ENCODE measurements around the gene F2R. TPM values are rescaled to one million over a fixed set of nuclear protein-coding genes. Genes with fewer than 3 reads are reported as not detected.

F2R gene
- total and polyA plus RNA-seq, 2 of the 13 experiments (the other 11 are each of a cell fraction or from before 2014, with no cell fraction given): 8.3 to 12.3 TPM

DNA sequence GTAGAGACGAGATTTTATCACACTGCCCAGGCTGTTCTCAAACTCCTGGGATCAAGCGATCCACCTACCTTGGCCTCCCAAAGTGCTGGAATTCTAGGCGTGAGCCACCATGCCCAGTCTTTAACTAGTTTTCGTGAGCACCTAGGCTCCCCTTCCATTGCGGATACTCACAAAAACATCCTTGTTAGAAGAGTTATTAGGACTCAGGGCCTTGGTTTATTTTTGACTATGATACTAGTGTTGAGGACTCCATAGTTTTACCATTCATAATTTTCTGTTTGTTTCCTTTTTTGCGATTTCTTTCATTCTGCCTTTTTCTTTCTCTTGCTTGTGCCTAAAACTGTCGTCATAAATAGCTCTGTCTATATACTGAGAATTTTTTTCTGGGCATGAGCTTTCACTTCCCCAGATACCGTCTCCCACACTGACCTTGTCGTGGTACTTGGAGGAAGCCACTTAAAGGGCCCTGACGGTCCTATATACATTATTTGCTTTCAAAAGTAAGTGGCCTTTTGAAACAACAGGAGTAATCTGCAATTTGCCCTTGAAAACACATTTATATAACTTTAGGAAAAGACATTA is 5.2 kb downstream of the F2R start:
- Histone ChIP-seq H3K36me3 (replicated peaks in 1 of 2; ENCODE audit: control insufficient read depth in 1 of 2, insufficient read depth in 2 of 2, low read length in 2 of 2) (no peaks in the 10 kb centered on the region), H3K79me2 (ENCODE audit: insufficient read depth, low read length) (no peaks in the 10 kb centered on the region), H3K9ac (ENCODE audit: insufficient read depth, low read depth, low read length) (no peak overlapping the region), H3K27ac (ENCODE audit: extremely low read length, insufficient read depth, low read length) (no peak overlapping the region), H3K27me3 (ENCODE audit: control insufficient read depth in 1 of 2, insufficient read depth in 2 of 2, low read length in 2 of 2) (no peaks in the 10 kb centered on the region), H2AFZ (ENCODE audit: low read length) (no peak overlapping the region), H3K9me3 (ENCODE audit: low read length) (no peaks in the 10 kb centered on the region), H4K20me1 (ENCODE audit: insufficient read depth, low read length) (no peaks in the 10 kb centered on the region), H3K4me2 (ENCODE audit: low read depth, low read length) (no peak overlapping the region), H3K4me1 (ENCODE audit: insufficient read depth, low read length) (peaks cover 33% of the 10 kb centered on the region), H3K4me3 (replicated peaks in 1 of 3; ENCODE audit: insufficient read depth in 1 of 3, low read depth in 2 of 3, low read length in 3 of 3) (no peak overlapping the region)
- in situ Hi-C loops (cut with HindIII; ENCODE audit: extremely low pct_ligation_motif_present, low pct_unique_long_range_greater_than_20kb) (no loop called here), intact Hi-C loops (cut with micrococcal nuclease; ENCODE audit: unreplicated experiment) (no loop called here)
- BruUV-seq (replicated peaks): no TSS peak
- WGBS (ENCODE audit: low lambda C conversion rate): 84% methylated on average over 10 of the region's 10 CpGs
- CTCF ChIA-PET (ENCODE audit: low intra/inter-chr PET ratio, low total read pairs): no interaction called here
- FAIRE-seq: no peak
- TF ChIP-seq SP2 (CRISPR knock-in tag; IDR thresholded peaks at IDR 0.05) (no peak), ZNF432 (CRISPR knock-in tag; IDR thresholded peaks at IDR 0.05; ENCODE audit: borderline replicate concordance) (no peak), KLF15 (CRISPR knock-in tag; IDR thresholded peaks at IDR 0.05; ENCODE audit: borderline replicate concordance) (no peak), NCOR1 (IDR thresholded peaks at IDR 0.05; ENCODE audit: borderline replicate concordance, low read length) (no peak), ZNF317 (CRISPR knock-in tag; IDR thresholded peaks at IDR 0.05) (no peak), ZNF747 (CRISPR knock-in tag; IDR thresholded peaks at IDR 0.05; ENCODE audit: borderline replicate concordance) (no peak), ZFP41 (CRISPR knock-in tag; IDR thresholded peaks at IDR 0.05; ENCODE audit: borderline replicate concordance) (no peak)
- TF ChIP-seq, protein P1, sequence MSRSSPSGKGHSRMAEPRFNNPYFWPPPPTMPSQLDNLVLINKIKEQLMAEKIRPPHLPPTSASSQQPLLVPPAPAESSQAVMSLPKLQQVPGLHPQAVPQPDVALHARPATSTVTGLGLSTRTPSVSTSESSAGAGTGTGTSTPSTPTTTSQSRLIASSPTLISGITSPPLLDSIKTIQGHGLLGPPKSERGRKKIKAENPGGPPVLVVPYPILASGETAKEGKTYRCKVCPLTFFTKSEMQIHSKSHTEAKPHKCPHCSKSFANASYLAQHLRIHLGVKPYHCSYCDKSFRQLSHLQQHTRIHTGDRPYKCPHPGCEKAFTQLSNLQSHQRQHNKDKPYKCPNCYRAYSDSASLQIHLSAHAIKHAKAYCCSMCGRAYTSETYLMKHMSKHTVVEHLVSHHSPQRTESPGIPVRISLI (CRISPR knock-in tag; IDR thresholded peaks at IDR 0.05; ENCODE audit: borderline replicate concordance): no peak
- TF ChIP-seq, protein P2, sequence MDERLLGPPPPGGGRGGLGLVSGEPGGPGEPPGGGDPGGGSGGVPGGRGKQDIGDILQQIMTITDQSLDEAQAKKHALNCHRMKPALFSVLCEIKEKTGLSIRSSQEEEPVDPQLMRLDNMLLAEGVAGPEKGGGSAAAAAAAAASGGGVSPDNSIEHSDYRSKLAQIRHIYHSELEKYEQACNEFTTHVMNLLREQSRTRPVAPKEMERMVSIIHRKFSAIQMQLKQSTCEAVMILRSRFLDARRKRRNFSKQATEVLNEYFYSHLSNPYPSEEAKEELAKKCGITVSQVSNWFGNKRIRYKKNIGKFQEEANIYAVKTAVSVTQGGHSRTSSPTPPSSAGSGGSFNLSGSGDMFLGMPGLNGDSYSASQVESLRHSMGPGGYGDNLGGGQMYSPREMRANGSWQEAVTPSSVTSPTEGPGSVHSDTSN (CRISPR knock-in tag; IDR thresholded peaks at IDR 0.05): no peak
- TF ChIP-seq, protein P3, sequence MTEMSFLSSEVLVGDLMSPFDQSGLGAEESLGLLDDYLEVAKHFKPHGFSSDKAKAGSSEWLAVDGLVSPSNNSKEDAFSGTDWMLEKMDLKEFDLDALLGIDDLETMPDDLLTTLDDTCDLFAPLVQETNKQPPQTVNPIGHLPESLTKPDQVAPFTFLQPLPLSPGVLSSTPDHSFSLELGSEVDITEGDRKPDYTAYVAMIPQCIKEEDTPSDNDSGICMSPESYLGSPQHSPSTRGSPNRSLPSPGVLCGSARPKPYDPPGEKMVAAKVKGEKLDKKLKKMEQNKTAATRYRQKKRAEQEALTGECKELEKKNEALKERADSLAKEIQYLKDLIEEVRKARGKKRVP (CRISPR knock-in tag; IDR thresholded peaks at IDR 0.05): no peak
- no peak for ATAC-seq
- POLR2A ChIA-PET: no interaction called here
- no peak for DNase-seq (ENCODE audit: low spot score)
